Stimulated activated CD4-positive, alpha-beta T cell treated with anti-CD3 and anti-CD28 coated beads, Interleukin-1b, Interleukin-23, amount 100 ng/mL, for 48 hours (primary cell): ENCODE results near the gene APOBEC3G.
A peak's percentile ranks its signal among the peaks of the same experiment; 100 is the strongest.
"Not testable (repeated sequence)": the region's sequence is repeated elsewhere in the genome, so short reads cannot be mapped to it uniquely, and the experiment has no call there.

Source experiments
- DNase-seq: peaks from one replicate; pipeline ENCODE4 v3.0.0-alpha.2; 2020

The APOBEC3G gene

DNA sequence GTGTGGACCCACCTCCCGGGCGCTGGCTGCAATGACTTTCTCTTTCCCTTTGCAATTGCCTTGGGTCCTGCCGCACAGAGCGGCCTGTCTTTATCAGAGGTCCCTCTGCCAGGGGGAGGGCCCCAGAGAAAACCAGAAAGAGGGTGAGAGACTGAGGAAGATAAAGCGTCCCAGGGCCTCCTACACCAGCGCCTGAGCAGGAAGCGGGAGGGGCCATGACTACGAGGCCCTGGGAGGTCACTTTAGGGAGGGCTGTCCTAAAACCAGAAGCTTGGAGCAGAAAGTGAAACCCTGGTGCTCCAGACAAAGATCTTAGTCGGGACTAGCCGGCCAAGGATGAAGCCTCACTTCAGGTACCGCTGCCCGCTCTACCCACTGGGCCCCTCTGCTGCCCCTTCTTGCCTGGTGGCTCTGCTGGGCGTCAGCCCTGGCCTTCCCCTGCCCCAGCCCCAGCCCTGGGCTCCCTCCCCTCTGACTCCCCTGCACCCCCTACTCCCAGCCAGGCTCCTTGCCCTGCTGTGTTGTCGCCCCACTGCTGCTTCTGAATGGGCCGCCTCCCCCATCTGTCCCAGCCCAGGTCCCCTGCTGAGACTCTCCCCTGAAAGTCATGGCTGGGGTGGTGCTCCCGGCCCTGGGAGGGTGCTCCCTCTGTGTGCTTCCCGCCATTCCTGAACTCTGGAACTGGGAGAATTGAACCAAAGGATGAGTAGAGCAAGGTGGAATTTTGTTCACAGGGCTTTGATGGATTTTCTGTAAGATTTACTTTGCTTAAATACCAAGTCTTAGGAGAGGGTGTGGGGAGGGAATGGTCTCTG lies at the start of gene APOBEC3G:
Gene APOBEC3G (plus strand): TSS at position 250 of the 815 bp plus-strand sequence. CDS start 87 bp downstream, at position 337.
- peak; percentile 44 for DNase-seq

- no peak for DNase-seq
Observed at GRCh38 chr22:39027717-39028116, 49.4 kb upstream of the APOBEC3G start.

DNA sequence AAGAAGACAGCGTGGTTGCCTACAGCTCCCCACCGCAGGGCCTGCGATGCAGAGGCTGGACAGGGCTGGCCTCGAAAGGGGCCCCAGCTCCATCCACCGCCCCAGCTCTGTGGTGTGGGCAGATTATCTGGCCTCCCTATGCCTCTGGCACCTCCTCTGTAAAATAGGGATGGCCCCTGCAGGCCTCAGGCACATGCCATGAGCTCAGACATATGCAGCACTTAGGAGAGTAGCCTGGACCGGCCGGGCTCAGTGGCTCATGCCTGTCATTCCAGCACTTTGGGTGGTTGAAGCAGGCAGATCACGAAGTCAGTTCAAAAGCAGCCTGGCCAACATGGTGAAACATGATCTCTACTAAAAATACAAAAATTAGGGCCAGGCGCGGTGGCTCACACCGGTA lies 48.8 kb upstream of the APOBEC3G start:
- DNase-seq: no peak

DNA sequence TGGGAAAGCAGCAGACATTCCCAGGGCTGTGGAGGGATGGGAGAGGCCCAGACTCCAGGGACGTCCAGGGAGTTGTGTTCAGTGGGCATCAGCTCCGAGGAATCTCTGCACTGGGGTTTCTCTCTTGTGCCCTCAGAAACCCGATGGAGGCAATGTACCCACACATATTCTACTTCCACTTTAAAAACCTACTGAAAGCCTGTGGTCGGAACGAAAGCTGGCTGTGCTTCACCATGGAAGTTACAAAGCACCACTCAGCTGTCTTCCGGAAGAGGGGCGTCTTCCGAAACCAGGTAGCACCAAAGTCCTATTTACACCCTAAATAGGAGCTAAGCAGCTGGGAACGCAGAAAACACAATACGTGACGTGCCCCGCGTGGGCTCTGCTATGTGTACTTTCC lies 47.8 kb upstream of the APOBEC3G start:
- no peak for DNase-seq

DNA sequence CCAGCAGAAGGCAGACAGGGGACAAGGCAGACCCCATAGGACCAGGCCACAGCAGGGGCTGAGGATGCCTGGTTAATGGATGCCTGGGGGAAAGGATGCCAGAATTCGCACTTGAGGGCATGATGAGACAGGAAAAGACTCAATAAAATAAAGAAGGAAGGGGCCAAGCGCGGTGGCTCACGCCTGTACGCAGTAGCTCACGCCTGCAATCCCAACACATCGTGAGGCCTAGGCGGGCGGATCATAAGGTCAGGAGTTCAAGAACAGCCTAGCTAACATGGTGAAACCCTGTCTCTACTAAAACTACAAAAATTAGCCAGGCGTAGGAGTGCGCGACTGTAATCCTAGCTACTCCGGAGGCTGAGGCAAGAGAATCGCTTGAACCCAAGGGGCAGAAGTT lies 46.4 kb upstream of the APOBEC3G start:
- no peak for DNase-seq

- not testable (repeated sequence) for DNase-seq
Observed at GRCh38 chr22:39031434-39032295, 45.4 kb upstream of the APOBEC3G start.

DNA sequence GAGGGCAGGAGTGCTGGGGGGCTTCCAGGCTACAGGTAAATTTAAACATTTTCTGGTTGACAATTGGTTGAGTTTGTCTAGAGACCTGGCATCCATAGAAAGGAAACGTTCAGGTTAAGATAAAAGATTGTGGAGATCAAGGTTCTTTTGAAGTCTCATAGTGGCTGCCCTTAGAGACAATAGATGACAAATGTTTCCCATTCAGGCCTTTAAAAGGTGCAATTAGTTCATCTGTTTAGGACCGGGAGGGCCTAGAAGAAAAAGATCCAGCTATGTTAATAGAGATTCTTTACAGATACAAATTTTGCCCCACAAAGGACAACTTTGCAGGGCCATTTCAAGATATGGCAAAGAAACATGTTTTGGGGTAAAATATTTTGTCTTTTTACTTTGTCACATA lies 40.0 kb upstream of the APOBEC3G start:
- not testable (repeated sequence) for DNase-seq

DNA sequence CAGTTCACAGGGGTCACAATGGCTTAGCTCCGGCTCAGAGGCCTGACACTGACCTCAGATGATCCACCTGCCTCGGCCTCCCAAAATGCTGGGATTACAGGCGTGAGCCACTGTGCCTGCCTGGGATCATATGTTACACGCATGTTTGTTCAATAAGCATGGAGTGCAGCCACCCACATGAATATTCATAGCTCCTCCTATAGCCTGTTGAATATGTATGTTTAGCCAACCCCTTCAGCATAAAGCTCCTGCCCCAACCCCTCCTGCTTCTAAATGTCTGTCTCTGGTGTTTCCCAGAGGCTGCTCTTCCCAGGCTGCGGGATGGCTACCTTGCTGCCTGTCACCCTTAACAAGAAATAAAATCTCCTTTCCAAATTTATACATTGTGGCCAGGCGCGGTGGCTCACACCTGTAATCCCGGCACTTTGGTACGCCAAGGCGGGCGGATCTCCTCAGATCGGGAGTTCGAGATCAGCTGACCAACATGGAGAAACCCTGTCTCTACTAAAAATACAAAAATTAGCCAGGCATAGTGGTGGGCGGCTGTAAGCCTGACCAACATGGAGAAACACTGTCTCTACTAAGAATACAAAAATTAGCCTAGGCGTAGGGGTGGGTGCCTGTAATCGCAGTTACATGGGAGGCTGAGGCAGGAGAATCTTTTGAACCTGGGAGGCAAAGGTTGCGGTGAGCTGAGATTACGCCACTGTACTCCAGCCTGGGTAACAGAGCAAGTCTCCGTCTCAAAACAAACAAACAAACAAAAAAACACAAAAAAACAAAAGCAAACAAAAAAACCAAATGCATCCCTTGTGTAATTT lies 37.6 kb upstream of the APOBEC3G start:
- no peak for DNase-seq

GRCh38 chr22:39040155-39040537 lies 36.9 kb upstream of the APOBEC3G start:
- DNase-seq: not testable (repeated sequence)

DNA sequence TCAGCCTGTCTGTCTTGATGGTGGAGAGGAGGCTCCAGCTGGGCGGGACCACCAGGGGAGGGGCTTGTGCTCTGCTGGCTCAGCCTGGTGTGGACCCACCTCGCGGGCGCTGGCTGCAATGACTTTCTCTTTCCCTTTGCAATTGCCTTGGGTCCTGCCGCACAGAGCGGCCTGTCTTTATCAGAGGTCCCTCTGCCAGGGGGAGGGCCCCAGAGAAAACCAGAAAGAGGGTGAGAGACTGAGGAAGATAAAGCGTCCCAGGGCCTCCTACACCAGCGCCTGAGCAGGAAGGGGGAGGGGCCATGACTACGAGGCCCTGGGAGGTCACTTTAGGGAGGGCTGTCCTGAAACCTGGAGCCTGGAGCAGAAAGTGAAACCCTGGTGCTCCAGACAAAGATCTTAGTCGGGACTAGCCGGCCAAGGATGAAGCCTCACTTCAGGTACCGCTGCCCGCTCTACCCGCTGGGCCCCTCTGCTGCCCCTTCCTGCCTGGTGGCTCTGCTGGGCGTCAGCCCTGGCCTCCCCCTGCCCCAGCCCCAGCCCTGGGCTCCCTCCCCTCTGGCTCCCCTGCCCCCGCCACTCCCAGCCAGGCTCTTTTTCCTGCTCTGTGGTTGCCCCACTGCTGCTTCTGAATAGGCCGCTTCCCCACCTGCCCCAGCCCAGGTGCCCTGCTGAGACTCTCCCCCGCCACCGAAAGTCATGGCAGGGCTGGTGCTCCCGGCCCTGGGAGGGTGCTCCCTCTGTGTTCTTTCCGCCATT lies 36.4 kb upstream of the APOBEC3G start, which contains the start of gene APOBEC3F:
Gene APOBEC3F (plus strand): TSS at position 327 of the 759 bp plus-strand sequence. CDS start 97 bp downstream, at position 424.
- DNase-seq: peak; percentile 71

- no peak for DNase-seq
Observed at GRCh38 chr22:39041908-39042307, 35.2 kb upstream of the APOBEC3G start.

GRCh38 chr22:39043063-39043462 lies 34.0 kb upstream of the APOBEC3G start:
- not testable (repeated sequence) for DNase-seq

GRCh38 chr22:39045136-39045535 lies 31.9 kb upstream of the APOBEC3G start:
- not testable (repeated sequence) for DNase-seq

DNA sequence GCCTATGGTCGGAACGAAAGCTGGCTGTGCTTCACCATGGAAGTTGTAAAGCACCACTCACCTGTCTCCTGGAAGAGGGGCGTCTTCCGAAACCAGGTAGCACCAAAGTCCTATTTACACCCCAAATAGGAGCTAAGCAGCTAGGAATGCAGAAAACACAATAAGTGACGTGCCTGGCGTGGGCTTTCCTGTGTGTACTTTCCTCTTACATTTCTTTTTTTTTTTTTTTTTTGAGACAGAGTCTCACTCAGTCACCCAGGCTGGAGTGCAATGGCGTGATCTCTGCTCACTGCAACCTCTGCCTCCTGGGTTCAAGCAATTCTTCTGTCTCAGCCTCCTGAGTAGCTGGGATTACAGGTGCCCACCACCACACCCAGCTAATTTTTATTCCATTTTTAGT lies 27.6 kb upstream of the APOBEC3G start:
- DNase-seq: not testable (repeated sequence)

GRCh38 chr22:39051844-39052495 lies 25.1 kb upstream of the APOBEC3G start:
- not testable (repeated sequence) for DNase-seq

GRCh38 chr22:39055658-39056057 lies 21.4 kb upstream of the APOBEC3G start:
- no peak for DNase-seq

- not testable (repeated sequence) for DNase-seq
Observed at GRCh38 chr22:39061290-39061689, 15.8 kb upstream of the APOBEC3G start.

- DNase-seq: not testable (repeated sequence)
Observed at GRCh38 chr22:39061951-39062350, 15.1 kb upstream of the APOBEC3G start.

- not testable (repeated sequence) for DNase-seq
Observed at GRCh38 chr22:39063904-39064303, 13.2 kb upstream of the APOBEC3G start.

GRCh38 chr22:39066442-39067276 lies 10.4 kb upstream of the APOBEC3G start:
- not testable (repeated sequence) for DNase-seq
